Stimulated activated CD8-positive, alpha-beta memory T cell treated with anti-CD3 and anti-CD28 coated beads, Interleukin-12 subunit alpha, Interleukin-12 subunit beta, amount 100 ng/mL, for 1 hour (primary cell): ENCODE data around the gene ADPRH.
"Not testable (repeated sequence)": the region's sequence is repeated elsewhere in the genome, so short reads cannot be mapped to it uniquely, and the experiment has no call there.

ENCODE experiments used
- DNase-seq: peaks from one replicate; pipeline ENCODE4 v3.0.0-alpha.2; 2020; ENCODE audit warnings: low read depth

The ADPRH gene

DNA sequence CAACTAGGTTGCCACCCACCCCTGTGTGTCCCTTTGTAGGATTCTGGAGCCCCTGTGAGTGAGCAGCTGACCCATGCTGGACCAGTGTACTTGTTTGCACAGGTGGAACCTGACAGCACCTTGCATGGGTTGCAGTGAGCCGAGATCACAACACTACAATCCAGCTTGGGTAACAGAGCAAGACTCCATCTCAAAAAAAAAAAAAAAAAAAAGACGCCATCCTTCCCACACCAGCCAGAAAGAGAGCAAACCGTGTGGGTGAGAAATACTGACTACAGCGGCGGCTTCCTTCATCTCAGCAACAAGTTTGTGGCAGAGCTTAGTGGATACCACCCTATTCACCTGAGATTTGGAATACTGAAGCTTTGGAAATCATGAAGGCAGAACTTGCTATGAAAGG, 19.1 kb upstream of the ADPRH start:
- DNase-seq = no peak

GRCh38 chr3:119562307-119562961, 16.9 kb upstream of the ADPRH start:
- no peak for DNase-seq

- DNase-seq = not testable (repeated sequence)
Observed at GRCh38 chr3:119563334-119563733, 16.0 kb upstream of the ADPRH start.

GRCh38 chr3:119569156-119569555, 10.1 kb upstream of the ADPRH start:
- no peak for DNase-seq

DNA sequence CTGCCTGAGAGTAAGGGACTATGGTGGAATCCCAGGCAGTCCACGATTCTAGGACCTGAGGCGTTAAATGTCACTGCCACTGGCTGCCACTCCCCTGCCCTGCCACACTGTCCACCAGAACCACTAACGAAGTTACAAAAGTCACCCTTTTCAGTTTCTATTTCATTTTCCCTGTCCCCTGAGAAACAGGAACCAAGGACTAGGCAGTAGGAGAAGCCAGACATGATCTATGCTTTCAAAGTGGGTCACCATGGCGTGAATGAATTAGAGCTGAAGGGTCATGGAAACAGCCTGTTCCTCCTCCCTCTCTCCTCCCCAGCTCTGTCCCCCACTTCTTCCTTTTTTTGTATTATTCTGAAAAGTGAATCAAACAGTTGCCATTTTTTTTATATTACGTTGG, 9.1 kb upstream of the ADPRH start:
- no peak for DNase-seq

GRCh38 chr3:119571230-119571629, 8.1 kb upstream of the ADPRH start:
- DNase-seq = no peak

DNA sequence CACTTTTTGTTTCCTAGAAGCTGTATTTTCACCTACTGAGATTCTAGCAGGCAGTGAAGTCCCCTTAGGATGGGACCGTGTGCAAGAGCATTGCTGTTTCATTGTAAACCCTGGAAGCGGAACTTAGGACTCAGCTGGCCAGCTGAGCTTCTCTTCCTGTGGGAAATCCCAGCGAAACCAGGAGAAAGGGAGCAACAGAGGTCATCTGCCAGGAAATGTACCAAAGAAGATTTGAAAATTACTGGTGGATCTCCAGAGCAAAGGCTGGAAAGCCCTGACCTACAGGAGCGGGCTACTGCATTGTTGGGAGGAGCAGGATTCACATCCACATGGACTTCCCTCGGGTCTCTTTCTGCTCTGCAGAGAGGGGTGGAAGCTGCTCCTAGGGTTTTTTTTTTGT, 7.6 kb upstream of the ADPRH start:
- no peak for DNase-seq

GRCh38 chr3:119575507-119575906, 3.8 kb upstream of the ADPRH start:
- DNase-seq = no peak

DNA sequence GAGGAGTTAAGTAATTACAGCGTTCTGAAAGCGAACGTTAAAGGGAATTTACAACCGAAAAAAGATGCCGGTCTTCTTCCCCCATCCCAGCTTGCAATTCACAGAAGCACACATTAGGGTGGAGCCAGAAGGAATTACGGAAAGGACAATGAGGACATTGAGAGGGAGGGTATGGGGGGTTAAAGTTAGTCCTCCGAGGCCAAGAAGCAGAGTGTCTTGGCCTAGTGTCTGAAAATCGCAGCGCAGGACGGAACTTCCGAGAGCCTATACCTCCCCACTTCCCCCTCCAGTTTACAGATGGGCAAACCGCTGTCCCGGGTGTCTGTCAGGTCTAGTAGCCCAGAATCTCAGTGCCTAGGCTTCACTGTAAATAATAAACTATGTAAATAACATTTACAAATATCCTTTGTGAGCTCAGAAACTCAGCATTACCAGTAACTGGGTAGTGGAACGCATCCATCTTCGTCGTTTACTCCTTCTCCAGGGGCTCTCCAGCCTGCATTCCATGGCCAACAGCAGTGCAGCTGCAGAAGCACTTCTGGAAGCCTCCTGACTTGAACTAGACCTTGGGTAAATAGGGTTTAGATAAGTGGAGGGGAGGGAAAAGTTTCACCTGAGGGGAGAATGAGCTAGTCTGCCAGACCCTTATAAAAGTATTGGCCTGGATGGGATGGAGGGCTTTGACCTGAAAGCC, 922 bp downstream of the ADPRH start:
- no peak for DNase-seq

GRCh38 chr3:119582178-119582577, 2.9 kb downstream of the ADPRH start:
- DNase-seq = no peak

DNA sequence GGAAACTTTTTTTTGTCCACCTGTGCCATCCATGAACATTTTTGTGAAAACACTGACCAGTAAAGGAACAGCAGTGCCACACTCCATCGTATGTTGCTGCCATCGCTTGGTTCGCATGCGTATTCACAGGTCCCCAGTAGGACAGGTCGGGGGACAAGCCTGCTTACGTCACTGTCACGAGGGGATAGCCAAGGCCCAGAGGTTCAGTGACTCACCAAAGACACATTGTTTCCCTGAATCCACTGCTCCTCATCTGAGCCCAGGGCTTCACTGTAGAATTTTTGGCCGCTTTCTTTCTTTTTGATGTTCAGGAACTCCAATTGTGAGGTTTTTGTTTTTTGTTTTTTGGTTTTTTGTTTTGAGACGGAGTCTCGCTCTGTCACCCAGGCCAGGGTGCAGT, 5.9 kb downstream of the ADPRH start:
- DNase-seq = no peak

- DNase-seq = no peak
Observed at GRCh38 chr3:119585856-119586570, 6.7 kb downstream of the ADPRH start.

DNA sequence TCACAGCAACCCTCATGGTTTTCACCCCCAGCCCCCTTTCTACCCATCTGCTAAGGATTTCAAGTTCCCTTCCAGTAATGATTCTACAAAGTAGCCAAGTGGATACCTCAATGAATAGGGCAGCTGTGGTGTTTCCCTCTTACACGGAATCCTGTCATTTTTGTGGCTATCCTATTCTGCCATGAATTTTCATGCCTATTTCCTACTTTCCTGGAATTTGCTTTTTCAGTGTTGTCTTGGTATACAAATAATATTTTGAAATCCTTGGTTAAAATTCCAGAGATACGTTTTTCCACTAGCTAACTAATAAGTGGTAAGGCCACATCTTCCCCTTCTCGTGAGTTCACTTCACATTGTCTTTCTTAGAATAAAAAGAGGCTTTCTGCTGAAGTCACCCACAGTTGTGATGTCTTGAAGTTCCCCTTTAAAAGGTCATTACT, 7.5 kb downstream of the ADPRH start:
- DNase-seq = no peak

DNA sequence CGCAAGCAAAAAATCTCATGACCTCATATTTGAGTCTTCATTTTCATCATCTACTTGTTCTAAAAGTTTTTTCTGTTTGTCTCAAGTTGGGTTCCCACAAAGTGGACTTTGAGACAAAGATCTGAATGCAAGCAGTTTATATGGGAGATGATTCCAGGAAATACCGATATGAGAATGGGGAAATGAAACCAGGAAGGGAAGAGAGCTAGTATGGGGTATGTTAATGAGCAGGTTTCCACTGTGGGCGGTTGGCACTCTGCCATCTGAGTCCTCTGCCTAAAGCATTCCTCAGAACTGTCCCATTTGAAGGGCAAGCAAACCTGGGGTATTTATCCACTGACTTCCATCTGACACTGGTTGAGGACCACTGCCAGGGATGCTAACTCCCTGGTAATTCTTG, 8.8 kb downstream of the ADPRH start:
- DNase-seq = no peak

DNA sequence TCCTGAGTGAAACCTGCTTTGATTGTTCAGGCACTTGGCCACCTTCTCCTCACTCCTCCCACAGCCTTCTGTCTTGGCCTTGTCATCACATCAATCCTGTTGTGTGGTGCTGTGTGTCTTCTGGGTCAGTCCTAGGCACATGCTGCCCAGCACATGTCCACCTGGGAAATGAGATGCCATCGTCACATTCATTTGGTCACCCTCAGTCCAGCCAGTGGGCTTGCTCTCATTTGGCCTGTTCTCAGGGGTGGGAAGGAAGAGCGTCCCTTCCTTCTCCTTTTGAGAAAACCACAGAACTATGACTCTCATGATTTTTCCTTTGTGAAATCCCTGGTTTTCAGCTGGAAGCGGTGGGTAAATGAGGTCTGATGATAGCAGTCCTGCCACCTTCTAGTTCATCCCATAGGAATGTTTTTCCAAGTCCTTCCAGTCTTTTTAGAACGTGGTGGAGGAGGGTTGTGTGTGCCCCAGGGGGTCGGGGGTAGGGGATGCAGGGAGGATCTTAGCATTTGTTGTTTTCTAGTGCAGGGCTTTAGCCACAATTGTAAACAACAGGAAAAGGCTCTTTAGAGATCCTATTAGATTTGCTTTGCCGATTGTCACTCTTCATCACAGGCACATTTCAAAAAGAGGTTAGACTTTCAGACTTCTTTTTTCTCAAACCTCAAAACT, 9.9 kb downstream of the ADPRH start:
- no peak for DNase-seq

GRCh38 chr3:119590706-119591105, 11.4 kb downstream of the ADPRH start:
- no peak for DNase-seq

- no peak for DNase-seq
Observed at GRCh38 chr3:119592861-119593260, 13.6 kb downstream of the ADPRH start.

- DNase-seq = no peak
Observed at GRCh38 chr3:119594066-119594465, 14.8 kb downstream of the ADPRH start.

GRCh38 chr3:119594929-119595328, 15.6 kb downstream of the ADPRH start:
- DNase-seq = not testable (repeated sequence)

DNA sequence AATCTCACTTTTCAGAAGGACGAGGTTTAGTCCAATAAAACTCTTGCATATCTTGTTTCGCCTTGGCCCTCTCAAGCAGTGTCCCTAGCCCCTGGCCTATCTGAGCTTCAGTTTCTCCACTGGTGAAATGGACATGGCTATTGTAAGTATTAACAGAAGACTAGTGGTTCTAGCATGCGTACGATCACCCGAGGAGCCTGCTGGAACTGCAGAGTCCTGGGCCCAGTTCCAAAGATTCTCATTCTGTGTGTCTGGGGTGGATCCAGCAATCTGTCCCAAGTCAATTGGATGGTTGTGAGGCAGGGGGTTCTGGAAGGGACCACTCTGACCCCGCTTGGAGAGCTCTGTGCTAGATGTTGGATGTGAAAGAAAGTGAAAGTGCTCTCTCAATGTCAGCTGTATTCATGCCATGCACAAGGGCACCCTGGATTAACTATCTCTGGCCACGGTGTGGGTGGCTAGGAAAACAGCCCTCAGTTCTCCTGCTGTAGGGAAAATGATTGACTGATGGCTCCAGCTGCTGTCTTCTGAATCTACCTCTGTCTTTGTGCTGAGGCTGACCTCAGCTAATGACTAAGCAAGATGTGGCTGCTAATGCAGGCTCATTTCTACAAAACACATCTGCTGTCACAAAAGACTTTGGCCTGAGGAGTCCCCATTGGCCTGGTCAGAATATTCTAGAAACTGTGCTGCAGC, 16.5 kb downstream of the ADPRH start:
- no peak for DNase-seq

DNA sequence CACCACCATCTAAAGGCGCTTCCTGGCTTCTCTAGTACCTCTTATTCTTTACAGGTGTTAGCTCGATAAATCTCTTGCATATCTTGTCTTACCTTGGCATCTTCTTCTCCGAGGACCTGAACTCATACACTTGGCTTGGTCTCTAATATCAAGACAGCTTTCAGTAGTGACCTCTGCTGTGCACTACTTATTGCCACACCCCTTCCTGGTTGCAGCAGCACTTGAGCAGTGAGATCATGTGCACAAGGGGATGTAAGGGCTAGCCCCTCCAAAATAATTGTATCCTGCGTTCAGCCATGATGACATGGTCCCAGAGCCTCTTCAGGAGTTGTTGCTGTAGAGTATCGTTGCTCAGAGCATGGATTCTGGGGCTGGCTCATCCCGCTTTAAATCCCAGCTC, 17.1 kb downstream of the ADPRH start:
- DNase-seq = no peak
